Measurements from ENCODE around the gene BANF2. TPM values are rescaled to one million over a fixed set of nuclear protein-coding genes. Genes with fewer than 3 reads are reported as not detected.
"Not testable (repeated sequence)": the region's sequence is repeated elsewhere in the genome, so short reads cannot be mapped to it uniquely, and the experiment has no call there.

Gene BANF2
- total RNA-seq, 1 donor from 2014 or later = not detected

GRCh38 chr20:17657898-17658647 lies 41.7 kb upstream of the BANF2 start:
- no peak for DNase-seq (ENCODE audit: low read depth)
- Histone ChIP-seq H3K36me3 (ENCODE audit: control insufficient read depth, insufficient read depth, low read length) (peaks cover 3% of the 10 kb centered on the region), H3K4me3 (ENCODE audit: low read depth, low read length) (no peak overlapping the region), H3K27me3 (ENCODE audit: control insufficient read depth, insufficient read depth, low read length) (no peaks in the 10 kb centered on the region)
- TF ChIP-seq CTCF (IDR thresholded peaks at IDR 0.05; ENCODE audit: insufficient read depth, low read length, poor library complexity, severe bottlenecking) = no peak

GRCh38 chr20:17658648-17658993 lies 41.1 kb upstream of the BANF2 start:
- TF ChIP-seq CTCF (IDR thresholded peaks at IDR 0.05; ENCODE audit: insufficient read depth, low read length, poor library complexity, severe bottlenecking) = no peak
- Histone ChIP-seq H3K36me3 (ENCODE audit: control insufficient read depth, insufficient read depth, low read length) (peaks cover 3% of the 10 kb centered on the region), H3K27me3 (ENCODE audit: control insufficient read depth, insufficient read depth, low read length) (no peaks in the 10 kb centered on the region), H3K4me3 (ENCODE audit: low read depth, low read length) (no peak overlapping the region)
- DNase-seq (ENCODE audit: low read depth) = no peak

DNA sequence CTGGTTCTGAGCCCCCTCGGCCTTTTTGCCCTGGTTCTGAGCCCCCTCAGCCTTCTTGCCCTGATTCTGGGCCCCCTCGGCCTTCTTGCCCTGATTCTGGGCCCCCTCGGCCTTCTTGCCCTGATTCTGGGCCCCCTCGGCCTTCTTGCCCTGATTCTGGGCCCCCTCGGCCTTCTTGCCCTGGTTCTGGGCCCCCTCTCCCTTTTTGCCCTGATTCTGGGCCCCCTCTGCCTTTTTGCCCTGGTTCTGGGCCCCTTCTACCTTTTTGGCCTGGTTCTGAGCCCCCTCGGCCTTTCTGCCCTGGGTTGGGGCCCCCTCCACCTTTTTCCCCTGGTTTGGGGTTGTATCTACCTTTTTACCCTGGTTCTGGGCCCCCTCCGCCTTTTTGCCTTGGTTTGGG lies 40.4 kb upstream of the BANF2 start:
- not testable (repeated sequence) for H3K27me3 ChIP-seq (ENCODE audit: control insufficient read depth, insufficient read depth, low read length); H3K36me3 ChIP-seq (ENCODE audit: control insufficient read depth, insufficient read depth, low read length); H3K4me3 ChIP-seq (ENCODE audit: low read depth, low read length); DNase-seq (ENCODE audit: low read depth)

- H3K4me3 ChIP-seq (ENCODE audit: low read depth, low read length) = no peak overlapping the region
- no peak for TF ChIP-seq CTCF (IDR thresholded peaks at IDR 0.05; ENCODE audit: insufficient read depth, low read length, poor library complexity, severe bottlenecking)
- H3K27me3 ChIP-seq (ENCODE audit: control insufficient read depth, insufficient read depth, low read length) = no peaks in the 10 kb centered on the region
- DNase-seq (ENCODE audit: low read depth) = no peak
- H3K36me3 ChIP-seq (ENCODE audit: control insufficient read depth, insufficient read depth, low read length) = peaks cover 3% of the 10 kb centered on the region
Measured at GRCh38 chr20:17659801-17660200, 40.0 kb upstream of the BANF2 start.

GRCh38 chr20:17660667-17661066 lies 39.1 kb upstream of the BANF2 start:
- Histone ChIP-seq H3K27me3 (ENCODE audit: control insufficient read depth, insufficient read depth, low read length) (no peaks in the 10 kb centered on the region), H3K36me3 (ENCODE audit: control insufficient read depth, insufficient read depth, low read length) (peaks cover 3% of the 10 kb centered on the region), H3K4me3 (ENCODE audit: low read depth, low read length) (no peak overlapping the region)
- TF ChIP-seq CTCF (IDR thresholded peaks at IDR 0.05; ENCODE audit: insufficient read depth, low read length, poor library complexity, severe bottlenecking) = no peak
- DNase-seq (ENCODE audit: low read depth) = no peak

GRCh38 chr20:17661121-17661744 lies 38.5 kb upstream of the BANF2 start:
- DNase-seq (ENCODE audit: low read depth) = no peak
- no peak for TF ChIP-seq CTCF (IDR thresholded peaks at IDR 0.05; ENCODE audit: insufficient read depth, low read length, poor library complexity, severe bottlenecking)
- H3K4me3 ChIP-seq (ENCODE audit: low read depth, low read length) = no peak overlapping the region
- H3K36me3 ChIP-seq (ENCODE audit: control insufficient read depth, insufficient read depth, low read length) = peaks cover 3% of the 10 kb centered on the region
- H3K27me3 ChIP-seq (ENCODE audit: control insufficient read depth, insufficient read depth, low read length) = no peaks in the 10 kb centered on the region

All from kidney epithelial cell (primary cell).